ENCODE results near the gene MAGEA4.

- no peak for TF ChIP-seq POLR2A (IDR thresholded peaks at IDR 0.05)
- TF ChIP-seq, protein P1, sequence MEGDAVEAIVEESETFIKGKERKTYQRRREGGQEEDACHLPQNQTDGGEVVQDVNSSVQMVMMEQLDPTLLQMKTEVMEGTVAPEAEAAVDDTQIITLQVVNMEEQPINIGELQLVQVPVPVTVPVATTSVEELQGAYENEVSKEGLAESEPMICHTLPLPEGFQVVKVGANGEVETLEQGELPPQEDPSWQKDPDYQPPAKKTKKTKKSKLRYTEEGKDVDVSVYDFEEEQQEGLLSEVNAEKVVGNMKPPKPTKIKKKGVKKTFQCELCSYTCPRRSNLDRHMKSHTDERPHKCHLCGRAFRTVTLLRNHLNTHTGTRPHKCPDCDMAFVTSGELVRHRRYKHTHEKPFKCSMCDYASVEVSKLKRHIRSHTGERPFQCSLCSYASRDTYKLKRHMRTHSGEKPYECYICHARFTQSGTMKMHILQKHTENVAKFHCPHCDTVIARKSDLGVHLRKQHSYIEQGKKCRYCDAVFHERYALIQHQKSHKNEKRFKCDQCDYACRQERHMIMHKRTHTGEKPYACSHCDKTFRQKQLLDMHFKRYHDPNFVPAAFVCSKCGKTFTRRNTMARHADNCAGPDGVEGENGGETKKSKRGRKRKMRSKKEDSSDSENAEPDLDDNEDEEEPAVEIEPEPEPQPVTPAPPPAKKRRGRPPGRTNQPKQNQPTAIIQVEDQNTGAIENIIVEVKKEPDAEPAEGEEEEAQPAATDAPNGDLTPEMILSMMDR (IDR thresholded peaks at IDR 0.05): no peak
- no peak for TF ChIP-seq POLR2AphosphoS5 (IDR thresholded peaks at IDR 0.05; ENCODE audit: insufficient read depth in 1 of 2, low read depth in 1 of 2)
These were observed 9.2 kb downstream of the MAGEA4 start for GRCh38 chrX:151921866-151922265.
